NCI-H345 treated with DMSO at 0.1 percent for 48 hours (cell line): ENCODE data around the gene ITGB8.

Experiments used
- DNase-seq: peaks from one replicate; lab custom pipeline; 2025; ENCODE audit not compliant: unreplicated experiment; lab: John Stamatoyannopoulos, UW

Gene ITGB8

DNA sequence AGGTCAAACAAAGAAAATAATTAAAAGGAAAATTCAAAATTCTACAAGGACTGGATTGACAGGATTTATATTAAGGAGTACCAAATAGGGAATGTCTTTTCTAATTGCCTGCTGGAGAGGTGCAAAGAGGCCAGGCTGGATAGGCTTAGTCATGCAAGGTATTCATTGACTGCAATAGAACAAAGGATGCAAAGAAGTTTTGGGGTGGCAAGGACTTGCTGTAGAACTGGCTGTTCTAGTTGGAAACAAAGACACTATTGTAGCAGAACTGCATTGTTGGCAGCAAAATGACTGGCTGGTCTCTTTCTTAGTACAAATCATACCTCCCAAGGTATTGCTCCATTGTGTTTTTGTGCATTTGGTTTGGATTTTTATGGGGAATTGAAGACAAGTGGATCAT, 10.1 kb downstream of the ITGB8 start:
- no peak for DNase-seq

- DNase-seq, result no peak
These were observed 12.5 kb downstream of the ITGB8 start for GRCh38 chr7:20343205-20343604.

- DNase-seq, result no peak
These were observed 13.2 kb downstream of the ITGB8 start for GRCh38 chr7:20343941-20344340.

- no peak for DNase-seq
These were observed 13.7 kb downstream of the ITGB8 start for GRCh38 chr7:20344396-20344795.

DNA sequence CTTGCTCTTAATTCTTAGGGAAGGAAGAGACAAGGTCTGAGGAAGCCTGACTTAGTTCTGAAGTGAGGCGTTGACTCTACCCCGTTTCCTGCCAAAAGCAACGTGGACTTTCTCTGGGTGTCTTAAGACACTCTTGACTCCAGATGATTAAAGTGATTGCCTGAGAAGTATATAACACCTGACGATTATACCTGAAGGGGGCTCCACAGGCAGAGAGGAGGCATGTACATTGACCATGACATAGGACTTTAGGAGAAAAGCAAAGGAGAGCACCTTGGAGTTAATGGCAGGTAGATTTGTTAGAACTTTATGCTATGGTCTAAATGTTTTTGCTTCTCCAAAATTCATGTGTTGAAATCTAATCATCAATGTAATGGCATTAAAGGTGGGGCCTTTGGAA, 15.9 kb downstream of the ITGB8 start:
- no peak for DNase-seq

DNA sequence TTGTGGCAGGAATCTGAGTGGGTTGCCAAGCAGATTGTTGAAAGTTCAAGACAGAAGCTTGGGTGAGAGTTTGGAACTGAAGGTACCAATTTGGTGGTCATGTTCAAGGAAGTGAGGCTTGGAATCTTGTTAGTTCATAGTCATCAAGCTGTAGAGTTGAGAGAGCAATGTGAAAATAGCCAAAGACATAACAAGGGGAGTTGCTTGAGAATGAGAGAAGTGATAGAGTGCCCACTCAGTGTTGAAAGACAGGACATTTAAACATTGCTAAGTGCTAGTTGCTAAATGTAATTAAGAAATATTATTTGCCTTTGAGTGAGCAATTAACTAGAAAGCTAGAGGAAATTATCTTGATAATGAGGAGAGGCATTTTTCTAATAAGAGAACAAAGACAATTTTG, 17.0 kb downstream of the ITGB8 start:
- DNase-seq, result no peak

DNA sequence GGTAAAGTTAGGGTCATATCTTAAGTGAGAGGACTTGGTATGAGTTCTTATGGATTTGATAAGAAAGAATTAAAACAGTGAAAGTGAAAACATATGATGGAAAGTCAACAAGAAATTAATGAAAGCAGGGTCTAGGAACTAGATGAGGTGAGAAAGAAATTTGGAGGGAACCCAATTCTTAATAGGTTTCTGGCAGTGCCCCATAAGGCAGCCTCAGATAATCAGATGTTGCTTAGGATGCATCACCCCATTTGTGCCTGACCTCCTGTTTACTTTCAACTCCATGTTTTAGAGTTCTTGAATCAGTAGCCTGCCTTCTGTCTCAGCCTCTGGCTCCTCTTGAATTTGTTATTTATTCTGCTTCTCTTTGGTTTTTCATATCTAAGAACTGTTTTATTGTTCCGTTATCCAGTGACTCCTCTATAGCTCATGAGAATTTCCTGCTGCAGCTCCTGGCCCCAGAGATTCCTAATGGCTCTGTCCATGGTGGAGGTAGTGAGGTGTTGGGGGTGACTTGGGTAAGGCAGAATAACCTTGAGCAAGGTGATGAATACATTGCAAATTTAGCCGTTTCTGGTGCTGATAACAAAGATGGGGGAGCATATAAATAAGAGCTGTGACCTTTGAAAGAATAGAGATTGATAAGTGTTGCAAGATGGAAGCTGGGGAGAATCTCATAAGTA, 17.6 kb downstream of the ITGB8 start:
- DNase-seq, result no peak

DNA sequence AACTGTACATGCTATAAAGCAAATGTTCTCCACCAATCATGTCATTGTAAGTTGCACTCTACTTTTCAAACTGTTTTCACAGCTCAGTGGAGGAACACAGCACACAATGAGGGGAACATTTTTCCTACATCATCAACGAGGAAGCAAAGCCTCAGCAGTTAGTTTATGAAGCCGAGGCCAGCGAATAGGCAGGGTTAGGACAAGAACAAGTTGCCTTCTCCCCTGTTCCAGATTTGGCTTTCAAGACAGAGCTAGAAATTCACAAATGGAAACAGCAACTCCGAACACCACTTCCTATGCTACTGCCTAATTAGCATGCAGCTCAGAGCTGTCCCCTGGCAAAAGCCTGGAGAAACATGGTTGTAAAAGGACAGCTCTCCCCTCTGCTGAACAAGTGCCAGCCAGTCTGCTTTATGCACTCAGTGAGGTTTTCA, 19.8 kb downstream of the ITGB8 start:
- DNase-seq, result no peak

DNA sequence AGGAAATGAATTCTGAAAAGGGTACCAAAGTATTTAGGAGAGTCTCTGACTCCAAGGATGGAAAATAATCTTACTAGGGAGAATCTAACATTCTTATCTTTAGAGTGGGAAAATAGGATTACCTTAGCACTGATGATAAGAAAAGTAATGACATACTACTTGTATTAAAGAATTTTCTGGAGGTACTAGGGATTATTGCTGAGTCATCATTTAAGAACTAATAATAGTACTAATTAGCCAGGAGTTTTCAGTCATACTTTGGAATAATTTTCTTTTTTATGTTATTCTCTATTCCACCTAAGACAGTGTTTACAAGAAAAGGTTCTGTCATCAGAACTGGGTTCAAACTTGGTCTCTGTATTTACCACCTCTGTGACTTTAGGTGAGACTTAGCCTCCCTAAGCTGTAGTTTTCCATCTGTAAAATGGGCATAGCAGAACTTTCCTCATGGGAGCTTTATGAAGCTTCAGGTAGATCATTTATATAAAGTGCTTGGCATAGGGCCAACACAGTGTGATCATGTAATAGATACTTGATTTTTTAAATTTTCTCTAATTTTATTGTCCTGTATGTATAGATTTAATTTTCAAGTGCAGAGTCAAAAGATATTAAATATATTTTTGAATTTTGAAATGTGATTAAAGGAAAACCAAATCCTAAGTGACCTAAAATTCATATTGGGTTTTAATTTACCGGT, 20.4 kb downstream of the ITGB8 start:
- no peak for DNase-seq

DNA sequence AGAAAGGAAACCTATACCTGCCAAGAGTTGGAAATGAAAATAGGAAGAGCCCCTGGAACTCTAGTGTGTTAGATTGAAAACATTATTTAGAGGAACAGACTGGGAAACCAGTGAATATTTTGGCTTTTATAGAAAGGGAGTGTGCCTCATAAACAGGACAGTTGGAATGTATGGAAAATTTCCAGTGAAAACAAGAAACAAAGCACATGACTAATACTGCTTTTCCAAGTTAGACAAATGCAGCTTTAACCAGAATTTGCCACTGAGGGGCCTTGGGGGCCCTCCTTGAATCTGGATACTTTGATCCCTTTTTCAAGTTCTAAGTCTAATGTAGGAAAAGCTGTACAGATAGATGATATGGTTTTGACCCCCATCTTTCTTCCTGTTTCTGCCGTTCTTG, 21.2 kb downstream of the ITGB8 start:
- DNase-seq, result no peak

GRCh38 chr7:20352573-20353306, 22.0 kb downstream of the ITGB8 start:
- DNase-seq, result no peak

- DNase-seq, result no peak
These were observed 24.2 kb downstream of the ITGB8 start for GRCh38 chr7:20354610-20355528.

DNA sequence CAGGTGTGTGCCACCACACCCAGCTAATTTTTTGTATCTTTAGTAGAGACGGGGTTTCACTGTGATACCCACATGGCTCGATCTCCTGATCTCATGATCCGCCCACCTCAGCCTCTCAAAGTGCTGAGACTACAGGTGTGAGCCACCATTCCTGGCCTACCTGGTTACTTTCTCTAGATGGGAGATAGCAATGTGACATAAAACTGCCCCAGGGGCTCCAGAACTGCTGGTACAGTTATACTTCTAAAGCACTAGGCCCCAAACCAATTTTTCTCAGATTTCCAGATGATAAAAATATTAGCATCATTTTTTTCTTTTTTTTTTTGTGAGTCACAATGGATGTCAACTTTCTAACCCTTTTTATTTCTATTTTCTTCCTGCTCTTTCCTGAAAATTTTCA, 27.4 kb downstream of the ITGB8 start:
- no peak for DNase-seq

- DNase-seq, result no peak
These were observed 28.1 kb downstream of the ITGB8 start for GRCh38 chr7:20358762-20359282.

DNA sequence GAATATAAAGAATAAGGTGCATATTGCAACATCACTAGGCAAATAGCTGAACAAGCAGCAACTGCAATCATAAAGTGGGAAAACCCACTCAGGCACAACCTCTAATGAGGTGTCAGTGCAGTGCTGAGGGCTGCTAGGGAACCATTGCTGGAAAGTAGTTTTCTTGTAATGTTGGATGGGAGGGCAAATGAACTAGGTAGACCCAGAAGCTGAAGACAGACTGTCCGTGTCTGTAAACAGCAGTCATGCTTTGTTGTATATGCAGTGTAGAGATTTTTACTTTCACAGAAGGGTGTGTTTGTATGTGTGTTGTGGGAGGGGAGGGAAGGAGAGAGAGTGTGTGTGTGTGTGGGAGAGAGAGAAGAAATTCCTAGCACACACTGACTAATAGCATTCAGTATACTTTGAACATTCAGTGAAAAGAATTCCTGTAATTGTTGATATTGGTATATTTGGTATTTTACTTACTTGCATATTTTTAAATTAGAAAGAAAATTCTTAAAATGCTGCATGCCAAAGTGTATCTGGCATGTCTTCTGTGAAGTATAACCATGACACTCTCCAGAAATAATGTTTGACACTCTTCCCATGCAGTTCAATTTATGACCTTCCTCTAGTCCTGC, 28.8 kb downstream of the ITGB8 start:
- DNase-seq, result no peak

- no peak for DNase-seq
These were observed 32.0 kb downstream of the ITGB8 start for GRCh38 chr7:20362574-20363253.

- no peak for DNase-seq
These were observed 34.0 kb downstream of the ITGB8 start for GRCh38 chr7:20364571-20365196.

GRCh38 chr7:20365486-20365885, 34.8 kb downstream of the ITGB8 start:
- no peak for DNase-seq

DNA sequence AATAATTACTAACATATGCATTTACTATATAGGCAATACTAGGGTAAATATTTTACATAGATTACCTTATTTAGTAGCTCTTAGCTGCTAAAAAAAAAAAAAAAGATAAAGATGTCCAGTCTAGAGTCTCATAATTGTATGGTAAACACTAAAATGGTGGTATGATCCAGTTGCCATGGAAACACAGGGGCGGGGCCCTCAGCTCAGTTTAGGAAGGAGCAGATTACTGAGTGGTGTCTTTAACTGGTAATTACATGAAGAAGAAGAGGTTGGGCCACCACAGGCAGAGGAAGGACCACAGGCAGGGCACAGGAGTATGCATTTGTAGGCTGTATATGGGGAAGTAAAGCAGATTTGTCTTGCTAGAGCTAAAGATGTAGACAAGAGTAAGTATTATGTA, 43.7 kb downstream of the ITGB8 start:
- no peak for DNase-seq
